CD14-positive monocyte (primary cell): ENCODE results near the gene BIK. TPM values are rescaled to one million over a fixed set of nuclear protein-coding genes. Genes with fewer than 3 reads are reported as not detected.

Experiments
- DNase-seq, 3 donors: peaks; one replicate each; pipeline ENCODE4 v3.0.0-alpha.2; 2011 to 2022
- H2AFZ ChIP-seq: 2 replicates; pipeline ENCODE4 v1.6.0; 2012; ENCODE audit warnings: mild to moderate bottlenecking, low read depth, low read length, inconsistent platforms; ENCODE audit not compliant: insufficient read depth, poor library complexity, severe bottlenecking
- H3K27ac ChIP-seq, 2 donors: 1 replicate in 1 of 2; 2 replicates in 1 of 2; pipeline ENCODE4 v1.5.1; 2012 to 2013; ENCODE audit warnings: low read length in 2 of 2, control low read depth in 1 of 2, inconsistent platforms in 1 of 2, low read depth in 1 of 2, mild to moderate bottlenecking in 1 of 2
- H3K27me3 ChIP-seq, 2 donors: one replicate each; pipeline versions ENCODE4 v1.6.0 to v1.6.1; 2011 to 2013; ENCODE audit warnings: low read length in 2 of 2; ENCODE audit not compliant: control insufficient read depth in 2 of 2, insufficient read depth in 2 of 2
- H3K36me3 ChIP-seq, 2 donors: replicated peaks in 1 of 2; 1 replicate in 1 of 2; 2 replicates in 1 of 2; pipeline versions ENCODE4 v1.5.1 to v1.6.1; 2012 to 2013; ENCODE audit warnings: low read length in 2 of 2, control low read depth in 1 of 2, inconsistent platforms in 1 of 2, mild to moderate bottlenecking in 1 of 2; ENCODE audit not compliant: insufficient read depth in 2 of 2, control insufficient read depth in 1 of 2
- H3K4me1 ChIP-seq, 2 donors: 1 replicate in 1 of 2; 2 replicates in 1 of 2; pipeline versions ENCODE4 v1.5.1 to v1.6.1; 2012 to 2013; ENCODE audit warnings: low read length in 2 of 2, control low read depth in 1 of 2, inconsistent platforms in 1 of 2, mild to moderate bottlenecking in 1 of 2, moderate library complexity in 1 of 2; ENCODE audit not compliant: insufficient read depth in 2 of 2, control insufficient read depth in 1 of 2
- H3K4me2 ChIP-seq: replicated peaks from 2 replicates; pipeline ENCODE3; 2012; ENCODE audit warnings: low read length, moderate library complexity, mild to moderate bottlenecking; ENCODE audit not compliant: poor library complexity, severe bottlenecking; ENCODE audit errors: extremely low read depth
- H3K4me3 ChIP-seq, 3 experiments: fragments of 200-600 bp in 1 of 3; sonication (generic) in 1 of 3; replicated peaks in 1 of 3; 1 replicate in 2 of 3; 2 replicates in 1 of 3; pipeline ENCODE4 v1.5.1; 2011 to 2013; ENCODE audit warnings: low read length in 3 of 3, mild to moderate bottlenecking in 3 of 3, control low read depth in 2 of 3, low read depth in 2 of 3, inconsistent platforms in 1 of 3, moderate library complexity in 1 of 3
- H3K79me2 ChIP-seq: 2 replicates; pipeline ENCODE4 v1.6.0; 2012; ENCODE audit warnings: mild to moderate bottlenecking, control low read depth, inconsistent platforms, low read length, moderate library complexity; ENCODE audit not compliant: insufficient read depth
- H3K9ac ChIP-seq: 2 replicates; pipeline ENCODE4 v1.6.0; 2017; ENCODE audit warnings: low read length, mild to moderate bottlenecking; ENCODE audit not compliant: insufficient read depth, poor library complexity, severe bottlenecking
- H3K9me3 ChIP-seq, 2 donors: replicated peaks in 1 of 2; 1 replicate in 1 of 2; 2 replicates in 1 of 2; pipeline versions ENCODE4 v1.5.1 to v1.6.1; 2012 to 2013; ENCODE audit warnings: low read length in 2 of 2, control low read depth in 1 of 2; ENCODE audit not compliant: control insufficient read depth in 1 of 2, insufficient read depth in 1 of 2
- H4K20me1 ChIP-seq: 2 replicates; pipeline ENCODE4 v1.6.0; 2012; ENCODE audit warnings: mild to moderate bottlenecking, low read length, control low read depth, moderate library complexity; ENCODE audit not compliant: insufficient read depth
- H3K27ac Mint-ChIP-seq, 7 donors: one replicate each; pipeline ENCODE4 v1.8.0; 2020; ENCODE audit warnings: mild to moderate bottlenecking in 7 of 7, mixed read lengths in 7 of 7, moderate library complexity in 6 of 7, inconsistent platforms in 2 of 7
- H3K27me3 Mint-ChIP-seq, 3 donors: one replicate each; pipeline ENCODE4 v1.8.0; 2021 to 2022; ENCODE audit warnings: low read depth in 3 of 3, mild to moderate bottlenecking in 3 of 3, mixed read lengths in 3 of 3, moderate library complexity in 3 of 3, inconsistent platforms in 1 of 3
- H3K36me3 Mint-ChIP-seq, 2 donors: one replicate each; pipeline ENCODE4 v1.8.0; 2020; ENCODE audit warnings: mixed read lengths in 2 of 2, inconsistent platforms in 1 of 2, mild to moderate bottlenecking in 1 of 2
- H3K4me1 Mint-ChIP-seq: one replicate; pipeline ENCODE4 v1.8.0; 2020; ENCODE audit warnings: mild to moderate bottlenecking, mixed read lengths
- H3K4me3 Mint-ChIP-seq, 2 donors: one replicate each; pipeline ENCODE4 v1.8.0; 2020; ENCODE audit warnings: mild to moderate bottlenecking in 2 of 2, mixed read lengths in 2 of 2, moderate library complexity in 1 of 2
- H3K9me3 Mint-ChIP-seq, 7 donors: one replicate each; pipeline ENCODE4 v1.8.0; 2020 to 2022; ENCODE audit warnings: mixed read lengths in 7 of 7, mild to moderate bottlenecking in 6 of 7, moderate library complexity in 6 of 7, inconsistent platforms in 2 of 7
- CTCF ChIP-seq: fragments of 200-600 bp; IDR thresholded peaks from one replicate; pipeline ENCODE4 v1.8.0; 2022; ENCODE audit warnings: antibody characterized with exemption, mild to moderate bottlenecking
- WGBS: methylation state at CpG from one replicate; pipeline ENCODE4 v1.1.5; 2013; ENCODE audit warnings: missing lambda C conversion rate; ENCODE audit not compliant: insufficient coverage; 5-methylcytosine and 5-hydroxymethylcytosine counted together
- intact Hi-C, 2 donors: fragments of 100-400 bp; cut with micrococcal nuclease; formaldehyde crosslinking; loops; one replicate each; pipeline versions ENCODE4 v1.15.0 to v1.15.1; 2023
- polyA plus RNA-seq, 3 donors: library from polyadenylated mRNA; depleted of rRNA in 1 of 3; unstranded in 2 of 3; stranded (reverse) in 1 of 3; fragments of 300-500 nt in 2 of 3; fragments of >200 nt in 1 of 3; fragmentation: Illumina TruSeq in 2 of 3; gene quantifications; 1 replicate in 2 of 3; 2 replicates in 1 of 3; pipeline ENCODE4 v1.2.3, GENCODE V29; 2012 to 2021

Gene BIK
- polyA plus RNA-seq, 3 donors: 0.96 to 3.1 (median 3.1) TPM

GRCh38 chr22:43118024-43118849 is 7.7 kb downstream of the BIK start:
- peaks cover 0 to 5% of the 10 kb centered on the region in 2 donors for H3K27me3 ChIP-seq
- no peaks in the 10 kb centered on the region for H3K36me3 ChIP-seq
- Mint-ChIP-seq H3K27me3 (peaks cover 8 to 12% (median 9%) of the 10 kb centered on the region in 3 donors), H3K27ac (peak overlapping the region in 3 of 7 donors; percentile 18 to 50 (median 42)), H3K36me3 (peaks cover 0 to 2% of the 10 kb centered on the region in 2 donors), H3K9me3 (peaks cover 0 to 2% (median 0%) of the 10 kb centered on the region in 7 donors), H3K4me3 (peak overlapping the region in 1 of 2 donors; percentile 53), H3K4me1 (peaks cover 58% of the 10 kb centered on the region)
- H3K4me2 ChIP-seq: peak overlapping the region; percentile 4
- TF ChIP-seq CTCF: no peak
- H2AFZ ChIP-seq: peak overlapping the region; percentile 59
- H4K20me1 ChIP-seq: no peaks in the 10 kb centered on the region
- H3K9ac ChIP-seq: no peak overlapping the region
- no peaks in the 10 kb centered on the region for H3K79me2 ChIP-seq
- H3K9me3 ChIP-seq: no peaks in the 10 kb centered on the region
- peak in 1 of 3 donors; percentile 35 for DNase-seq
- peaks cover 48 to 61% of the 10 kb centered on the region in 2 donors for H3K4me1 ChIP-seq
- no peak overlapping the region for H3K27ac ChIP-seq
- intact Hi-C loops: loop anchor here in 1 of 2 donors (2.0 kb wide), 1 partner anchor 23 kb away; no protein-coding TSS in a partner anchor
- 60% methylated on average over 20 of the region's 21 CpGs for WGBS
- peak overlapping the region in 1 of 3 experiments; percentile 4 for H3K4me3 ChIP-seq

- Histone ChIP-seq H3K9me3 (no peaks in the 10 kb centered on the region), H2AFZ (peak overlapping the region; percentile 59), H3K4me2 (peak overlapping the region; percentile 4), H3K4me3 (no peak overlapping the region), H3K27me3 (no peaks in the 10 kb centered on the region), H3K27ac (no peak overlapping the region), H3K9ac (no peak overlapping the region), H3K4me1 (peaks cover 41 to 54% of the 10 kb centered on the region in 2 donors), H4K20me1 (no peaks in the 10 kb centered on the region), H3K79me2 (no peaks in the 10 kb centered on the region), H3K36me3 (no peaks in the 10 kb centered on the region)
- WGBS: 76% methylated on average over 3 of the region's 7 CpGs
- H3K36me3 Mint-ChIP-seq: peaks cover 0 to 2% of the 10 kb centered on the region in 2 donors
- peaks cover 50% of the 10 kb centered on the region for H3K4me1 Mint-ChIP-seq
- intact Hi-C loops: loop anchor here in 1 of 2 donors (2.0 kb wide), 1 partner anchor 22 kb away; no protein-coding TSS in a partner anchor
- H3K9me3 Mint-ChIP-seq: peaks cover 0 to 2% (median 0%) of the 10 kb centered on the region in 7 donors
- no peak for TF ChIP-seq CTCF
- H3K4me3 Mint-ChIP-seq: no peak overlapping the region
- no peak for DNase-seq
- H3K27me3 Mint-ChIP-seq: peaks cover 2 to 6% (median 3%) of the 10 kb centered on the region in 3 donors
- H3K27ac Mint-ChIP-seq: peak overlapping the region in 3 of 7 donors; percentile 13 to 50 (median 42)
Observed at GRCh38 chr22:43118953-43119458, 8.5 kb downstream of the BIK start.
